HG03175 (cell line): ENCODE measurements around the gene WWP2.
"Not testable (repeated sequence)": the region's sequence is repeated elsewhere in the genome, so short reads cannot be mapped to it uniquely, and the experiment has no call there.

Experiments used
- ATAC-seq: cut with Tn5 transposase; IDR thresholded peaks from one replicate; pipeline ENCODE4 v1.9.1; 2021; ENCODE audit warnings: mild to moderate bottlenecking, moderate library complexity; ENCODE audit not compliant: unreplicated experiment

The WWP2 gene

GRCh38 chr16:69745232-69745612, 16.9 kb upstream of the WWP2 start:
- no peak for ATAC-seq

- ATAC-seq, result no peak
These were observed 16.2 kb upstream of the WWP2 start for GRCh38 chr16:69745959-69746358.

- ATAC-seq, result no peak
These were observed 15.0 kb upstream of the WWP2 start for GRCh38 chr16:69747115-69747514.

GRCh38 chr16:69748694-69749345, 13.3 kb upstream of the WWP2 start:
- ATAC-seq, result no peak

- no peak for ATAC-seq
These were observed 8.0 kb upstream of the WWP2 start for GRCh38 chr16:69754143-69754468.

- ATAC-seq, result peak; percentile 95
These were observed 7.4 kb upstream of the WWP2 start, which contains the start of gene NOB1 for GRCh38 chr16:69754469-69755310. Gene NOB1 (minus strand): TSS chr16:69754926. CDS start chr16:69754910, 16 bp downstream.

- ATAC-seq, result no peak
These were observed 5.4 kb upstream of the WWP2 start for GRCh38 chr16:69756705-69757104.

GRCh38 chr16:69757375-69757774, 4.8 kb upstream of the WWP2 start:
- not testable (repeated sequence) for ATAC-seq

- ATAC-seq, result peak; percentile 36
These were observed 874 bp downstream of the WWP2 start for GRCh38 chr16:69762814-69763598.

- ATAC-seq, result no peak
These were observed 1.4 kb downstream of the WWP2 start for GRCh38 chr16:69763599-69763942.

GRCh38 chr16:69767459-69768229, 5.5 kb downstream of the WWP2 start:
- no peak for ATAC-seq

GRCh38 chr16:69768666-69769065, 6.5 kb downstream of the WWP2 start:
- ATAC-seq, result no peak

GRCh38 chr16:69769404-69769803, 7.3 kb downstream of the WWP2 start:
- no peak for ATAC-seq

GRCh38 chr16:69771651-69771967, 9.5 kb downstream of the WWP2 start:
- no peak for ATAC-seq

GRCh38 chr16:69773260-69773947, 11.3 kb downstream of the WWP2 start:
- ATAC-seq, result no peak

- no peak for ATAC-seq
These were observed 13.4 kb downstream of the WWP2 start for GRCh38 chr16:69775563-69775962.

GRCh38 chr16:69779724-69780123, 17.6 kb downstream of the WWP2 start:
- ATAC-seq, result no peak

- no peak for ATAC-seq
These were observed 19.0 kb downstream of the WWP2 start for GRCh38 chr16:69781118-69781517.

- no peak for ATAC-seq
These were observed 22.5 kb downstream of the WWP2 start for GRCh38 chr16:69784586-69784985.

GRCh38 chr16:69787883-69788282, 25.8 kb downstream of the WWP2 start:
- ATAC-seq, result no peak
